GM13977 (cell line): ENCODE measurements around the gene TUSC2.
A peak's percentile ranks its signal among the peaks of the same experiment; 100 is the strongest.

Experiments
- DNase-seq: peaks from one replicate; pipeline ENCODE4 v3.0.0; 2012; ENCODE audit warnings: low spot score
- in situ Hi-C: fragments of 300-500 bp; cut with MboI; formaldehyde crosslinking; loops from one replicate; pipeline ENCODE4 v1.12.0; 2022; ENCODE audit warnings: low sequenced_read_pairs, low pct_unique_long_range_greater_than_20kb, mixed read lengths, inconsistent platforms; ENCODE audit not compliant: unreplicated experiment
- TF ChIP-seq, protein P1 (sequence below): IDR thresholded peaks from 2 replicates; pipeline ENCODE4 v1.5.1; 2012; ENCODE audit warnings: mild to moderate bottlenecking, control low read depth; ENCODE audit not compliant: insufficient read depth; ENCODE audit errors: extremely low read depth, missing control alignments

The TUSC2 gene

DNA sequence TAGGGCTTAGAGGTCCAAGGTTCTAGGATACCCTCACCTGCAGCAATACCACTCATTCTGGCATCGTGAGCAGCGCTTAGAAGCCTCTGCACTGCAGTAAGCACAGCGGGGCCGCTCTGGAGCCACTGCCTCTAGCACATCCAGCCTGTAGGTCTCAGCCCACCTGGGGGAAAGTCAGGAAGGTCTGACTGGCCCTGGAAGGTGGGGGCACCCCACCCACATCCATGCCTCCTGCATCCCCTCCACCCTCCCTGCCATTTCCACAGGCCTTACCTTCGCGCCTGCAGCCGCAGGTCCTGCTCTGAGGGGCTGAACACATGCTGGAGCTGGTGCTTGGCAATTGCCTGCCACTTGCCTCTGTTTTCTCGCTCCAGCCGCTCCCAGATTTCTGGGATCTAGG is 13.5 kb upstream of the TUSC2 start:
- TF ChIP-seq, protein P1, sequence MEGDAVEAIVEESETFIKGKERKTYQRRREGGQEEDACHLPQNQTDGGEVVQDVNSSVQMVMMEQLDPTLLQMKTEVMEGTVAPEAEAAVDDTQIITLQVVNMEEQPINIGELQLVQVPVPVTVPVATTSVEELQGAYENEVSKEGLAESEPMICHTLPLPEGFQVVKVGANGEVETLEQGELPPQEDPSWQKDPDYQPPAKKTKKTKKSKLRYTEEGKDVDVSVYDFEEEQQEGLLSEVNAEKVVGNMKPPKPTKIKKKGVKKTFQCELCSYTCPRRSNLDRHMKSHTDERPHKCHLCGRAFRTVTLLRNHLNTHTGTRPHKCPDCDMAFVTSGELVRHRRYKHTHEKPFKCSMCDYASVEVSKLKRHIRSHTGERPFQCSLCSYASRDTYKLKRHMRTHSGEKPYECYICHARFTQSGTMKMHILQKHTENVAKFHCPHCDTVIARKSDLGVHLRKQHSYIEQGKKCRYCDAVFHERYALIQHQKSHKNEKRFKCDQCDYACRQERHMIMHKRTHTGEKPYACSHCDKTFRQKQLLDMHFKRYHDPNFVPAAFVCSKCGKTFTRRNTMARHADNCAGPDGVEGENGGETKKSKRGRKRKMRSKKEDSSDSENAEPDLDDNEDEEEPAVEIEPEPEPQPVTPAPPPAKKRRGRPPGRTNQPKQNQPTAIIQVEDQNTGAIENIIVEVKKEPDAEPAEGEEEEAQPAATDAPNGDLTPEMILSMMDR = no peak
- no peak for DNase-seq
- in situ Hi-C loops = loop anchor here (10.0 kb wide), 1 partner anchor 213 kb away; no protein-coding TSS in a partner anchor

DNA sequence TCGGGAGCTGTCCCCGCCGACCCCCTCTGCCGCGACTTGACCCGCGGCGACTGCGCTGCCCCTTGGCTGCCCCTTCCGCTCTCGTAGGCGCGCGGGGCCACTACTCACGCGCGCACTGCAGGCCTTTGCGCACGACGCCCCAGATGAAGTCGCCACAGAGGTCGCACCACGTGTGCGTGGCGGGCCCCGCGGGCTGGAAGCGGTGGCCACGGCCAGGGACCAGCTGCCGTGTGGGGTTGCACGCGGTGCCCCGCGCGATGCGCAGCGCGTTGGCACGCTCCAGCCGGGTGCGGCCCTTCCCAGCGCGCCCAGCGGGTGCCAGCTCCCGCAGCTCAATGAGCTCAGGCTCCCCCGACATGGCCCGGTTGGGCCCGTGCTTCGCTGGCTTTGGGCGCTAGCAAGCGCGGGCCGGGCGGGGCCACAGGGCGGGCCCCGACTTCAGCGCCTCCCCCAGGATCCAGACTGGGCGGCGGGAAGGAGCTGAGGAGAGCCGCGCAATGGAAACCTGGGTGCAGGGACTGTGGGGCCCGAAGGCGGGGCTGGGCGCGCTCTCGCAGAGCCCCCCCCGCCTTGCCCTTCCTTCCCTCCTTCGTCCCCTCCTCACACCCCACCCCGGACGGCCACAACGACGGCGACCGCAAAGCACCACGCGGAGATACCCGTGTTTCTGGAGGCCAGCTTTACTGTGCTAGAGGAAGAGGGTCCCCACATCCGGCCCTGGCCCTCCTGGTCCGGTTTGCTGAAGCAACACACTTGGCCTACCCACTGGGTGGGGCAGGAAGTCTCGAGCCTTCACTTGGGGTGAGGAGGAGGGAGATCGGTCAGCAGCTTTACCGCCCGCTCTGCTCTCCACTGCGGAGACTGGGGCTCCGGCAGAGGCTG is 12.7 kb upstream of the TUSC2 start, which contains the start of gene RASSF1:
Gene RASSF1, minus strand, starts transcription at position 389 of the 882 bp plus-strand sequence. Its CDS starts 31 bp downstream, at position 358.
- TF ChIP-seq, protein P1 = no peak
- peak; percentile 84 for DNase-seq
- in situ Hi-C loops = loop anchor here (10.0 kb wide), 1 partner anchor 214 kb away; no protein-coding TSS in a partner anchor

DNA sequence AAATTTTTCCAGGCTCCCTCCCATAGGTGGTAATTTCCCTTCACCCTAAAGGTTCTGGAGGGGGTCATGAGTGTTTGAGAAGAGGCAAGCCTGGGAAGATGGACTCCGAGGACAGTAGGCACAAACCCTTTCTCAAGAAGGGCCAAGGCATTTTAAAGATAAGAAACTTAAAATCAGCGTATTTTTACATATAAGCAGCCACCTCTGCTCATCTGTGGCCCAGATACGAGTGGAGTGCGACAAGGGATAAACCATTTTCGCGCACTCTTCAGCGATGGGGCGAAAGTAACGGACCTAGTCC is 12.1 kb upstream of the TUSC2 start:
- in situ Hi-C loops = loop anchor here (10.0 kb wide), 1 partner anchor 215 kb away; no protein-coding TSS in a partner anchor
- TF ChIP-seq, protein P1 = no peak
- no peak for DNase-seq

DNA sequence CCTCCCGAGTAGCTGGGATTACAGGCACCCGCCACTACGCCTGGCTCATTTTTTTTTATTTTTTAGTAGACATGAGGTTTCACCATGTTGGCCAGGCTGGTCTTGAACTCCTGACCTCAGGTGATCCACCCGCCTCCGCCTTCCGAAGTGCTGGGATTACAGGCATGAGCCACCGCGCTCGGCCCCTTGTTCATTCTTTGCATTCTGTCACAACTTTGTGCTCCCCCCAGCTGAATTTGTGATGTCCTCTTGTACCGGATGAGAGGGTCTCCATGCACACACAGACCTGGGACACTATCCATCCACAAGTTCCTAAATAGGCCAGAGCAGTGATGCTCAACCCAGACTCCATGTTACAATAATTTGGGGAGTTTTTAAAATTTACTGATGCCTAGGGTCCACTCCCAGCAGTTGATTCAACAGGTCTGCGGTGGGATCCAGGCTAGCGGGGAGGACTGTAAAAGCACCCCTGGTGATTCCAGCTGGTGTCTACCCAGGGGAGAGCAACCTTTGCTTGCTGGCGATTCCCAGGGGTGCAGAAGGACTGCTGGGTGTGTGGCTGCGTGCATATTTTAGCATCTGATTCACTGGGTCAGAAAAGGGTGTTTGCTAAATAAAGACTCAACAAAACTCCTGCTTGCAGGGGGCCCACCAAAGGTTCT is 11.6 kb upstream of the TUSC2 start:
- TF ChIP-seq, protein P1 = no peak
- DNase-seq = no peak
- in situ Hi-C loops = loop anchor here (10.0 kb wide), 1 partner anchor 215 kb away; no protein-coding TSS in a partner anchor

DNA sequence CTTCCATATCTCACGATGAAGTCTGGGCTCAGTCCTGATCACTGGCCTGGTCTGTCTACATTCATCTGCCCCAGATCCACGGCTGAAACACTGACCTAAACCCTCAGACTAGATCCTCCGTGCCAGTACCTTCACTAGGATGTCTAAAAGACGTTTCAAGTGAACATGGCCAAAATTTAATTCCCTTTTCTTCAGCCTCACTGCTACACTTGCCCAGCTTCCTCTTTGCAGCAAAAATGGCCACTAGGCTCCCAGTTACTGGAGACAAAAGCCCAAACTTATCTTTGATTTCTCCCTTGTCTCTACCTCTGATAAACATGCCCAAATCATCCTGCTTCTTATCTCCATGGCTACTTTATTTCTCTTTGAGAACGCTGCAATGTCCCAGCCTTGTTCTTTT is 10.9 kb upstream of the TUSC2 start:
- TF ChIP-seq, protein P1 = no peak
- no peak for DNase-seq
- in situ Hi-C loops = no loop called here

DNA sequence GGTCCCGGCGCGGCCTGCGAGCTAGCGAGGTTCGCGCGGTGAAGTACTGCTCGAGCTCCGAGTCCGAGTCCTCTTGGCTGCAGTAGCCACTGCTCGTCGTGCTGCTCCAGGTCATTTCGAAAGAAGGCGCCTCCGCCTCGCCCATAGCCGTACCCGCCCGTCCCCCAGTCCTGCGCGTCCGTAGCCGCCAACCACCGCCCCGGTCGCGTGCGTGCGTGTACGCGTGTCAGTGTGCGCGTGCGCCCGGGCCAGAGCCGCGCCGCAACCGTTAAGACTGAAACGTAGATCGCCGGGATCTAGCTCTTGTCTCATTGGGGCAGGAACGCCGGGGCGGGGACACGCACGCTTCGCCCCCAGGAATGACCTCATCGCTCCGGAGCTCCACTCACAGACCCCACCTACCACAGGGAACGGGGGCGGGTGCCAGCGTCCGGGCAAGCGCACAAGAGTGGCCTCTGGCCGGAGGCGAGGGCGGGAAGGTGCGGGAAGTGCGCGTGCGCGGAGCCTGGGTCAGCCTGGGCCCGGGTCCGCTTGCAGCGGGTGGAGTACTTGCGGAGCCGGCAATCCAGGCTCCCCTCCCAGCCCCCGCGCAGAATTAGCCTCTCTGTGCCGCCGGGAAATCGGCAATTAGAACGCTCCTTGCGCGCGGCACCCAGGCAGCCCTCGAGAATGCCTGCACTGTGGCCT is 9.3 kb upstream of the TUSC2 start:
- peak; percentile 99 for DNase-seq
- in situ Hi-C loops = no loop called here
- TF ChIP-seq, protein P1 = no peak
